Chondrocyte (in vitro differentiated cells): ENCODE measurements around the gene SDC3. TPM values are rescaled to one million over a fixed set of nuclear protein-coding genes. Genes with fewer than 3 reads are reported as not detected.

Experiments
- DNase-seq: peaks from one replicate; pipeline ENCODE4 v3.0.0; 2021; ENCODE audit warnings: mixed read lengths, low spot score
- H3K27ac Mint-ChIP-seq: one replicate; pipeline ENCODE4 v1.8.0; 2021; ENCODE audit warnings: mild to moderate bottlenecking, moderate library complexity, mixed read lengths; ENCODE audit not compliant: unreplicated experiment
- H3K27me3 Mint-ChIP-seq: 2 replicates; pipeline ENCODE4 v1.8.0; 2021; ENCODE audit warnings: low read depth, mixed read lengths
- H3K36me3 Mint-ChIP-seq: 2 replicates; pipeline ENCODE4 v1.8.0; 2021; ENCODE audit warnings: low read depth, mixed read lengths
- H3K4me1 Mint-ChIP-seq: 2 replicates; pipeline ENCODE4 v1.8.0; 2021; ENCODE audit warnings: low read depth, mild to moderate bottlenecking, mixed read lengths
- H3K4me3 Mint-ChIP-seq: one replicate; pipeline ENCODE4 v1.8.0; 2021; ENCODE audit warnings: mild to moderate bottlenecking, moderate library complexity, mixed read lengths; ENCODE audit not compliant: unreplicated experiment
- H3K9me3 Mint-ChIP-seq: 2 replicates; pipeline ENCODE4 v1.8.0; 2021; ENCODE audit warnings: low read depth, mixed read lengths
- CTCF ChIP-seq: fragments of 200-600 bp; sonication (generic); IDR thresholded peaks from 2 replicates; pipeline ENCODE4 v1.5.0; 2021; ENCODE audit warnings: antibody characterized with exemption, mild to moderate bottlenecking, moderate library complexity
- total RNA-seq: library from RNA; stranded (reverse); gene quantifications from 3 replicates; pipeline ENCODE4 v1.2.1, GENCODE V29; 2021

Gene SDC3
- total RNA-seq, 1 donor from 2014 or later, result 46.8 TPM

- H3K27me3 Mint-ChIP-seq, result no peaks in the 10 kb centered on the region
- DNase-seq, result peak; percentile 84
- H3K4me3 Mint-ChIP-seq, result no peak overlapping the region
- peak; percentile 94 for TF ChIP-seq CTCF
- H3K4me1 Mint-ChIP-seq, result peaks cover 20% of the 10 kb centered on the region
- no peaks in the 10 kb centered on the region for H3K9me3 Mint-ChIP-seq
- H3K36me3 Mint-ChIP-seq, result no peaks in the 10 kb centered on the region
- no peak overlapping the region for H3K27ac Mint-ChIP-seq
These were observed 2.7 kb upstream of the SDC3 start for GRCh38 chr1:30911059-30911954.

- no peak for DNase-seq
- Mint-ChIP-seq H3K27ac (no peak overlapping the region), H3K4me3 (peak overlapping the region; percentile 80), H3K4me1 (peaks cover 23% of the 10 kb centered on the region), H3K36me3 (no peaks in the 10 kb centered on the region), H3K27me3 (no peaks in the 10 kb centered on the region), H3K9me3 (no peaks in the 10 kb centered on the region)
- TF ChIP-seq CTCF, result no peak
These were observed 959 bp upstream of the SDC3 start for GRCh38 chr1:30909365-30910068.

DNA sequence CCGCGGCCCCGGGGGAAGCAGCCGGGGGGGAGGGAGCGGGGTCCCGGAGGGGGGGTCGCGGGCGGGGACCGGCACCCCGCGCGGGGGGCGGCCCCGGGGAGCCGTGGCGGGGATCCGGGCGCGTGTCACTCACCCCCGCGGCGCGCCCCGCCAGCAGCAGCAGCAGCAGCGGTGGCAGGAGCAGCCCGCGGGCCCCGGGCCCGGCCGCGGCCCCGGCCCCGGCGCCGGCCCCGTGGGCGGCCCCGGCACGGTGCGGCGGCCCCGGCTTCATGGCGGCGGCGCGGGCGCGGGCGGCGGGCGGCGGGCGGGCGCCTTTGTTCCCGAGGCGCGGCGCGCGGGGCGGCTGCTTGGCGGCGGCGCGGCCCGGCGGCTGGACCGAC lies 252 bp downstream of the SDC3 start:
- Mint-ChIP-seq H3K27me3 (no peaks in the 10 kb centered on the region), H3K36me3 (no peaks in the 10 kb centered on the region), H3K9me3 (no peaks in the 10 kb centered on the region), H3K4me3 (no peak overlapping the region), H3K4me1 (peaks cover 27% of the 10 kb centered on the region), H3K27ac (no peak overlapping the region)
- no peak for TF ChIP-seq CTCF
- no peak for DNase-seq

- no peak overlapping the region for H3K27ac Mint-ChIP-seq
- peaks cover 33% of the 10 kb centered on the region for H3K4me1 Mint-ChIP-seq
- TF ChIP-seq CTCF, result no peak
These were observed 860 bp downstream of the SDC3 start for GRCh38 chr1:30907481-30908315.

More at GRCh38 chr1:30907481-30908315, 860 bp downstream of the SDC3 start:
- Mint-ChIP-seq H3K4me3 (peak overlapping the region; percentile 76), H3K9me3 (no peaks in the 10 kb centered on the region), H3K36me3 (no peaks in the 10 kb centered on the region), H3K27me3 (no peaks in the 10 kb centered on the region)
- DNase-seq, result peak; percentile 77
